C4-2B (cell line): ENCODE results near the gene NHLRC1.
A peak's percentile ranks its signal among the peaks of the same experiment; 100 is the strongest.

ENCODE experiments used
- H3K27ac ChIP-seq: fragments of 450-650 bp; 2 replicates; pipeline ENCODE4 v1.5.1; 2017
- CTCF ChIP-seq: fragments of 450-650 bp; conservative IDR thresholded peaks from 2 replicates; pipeline ENCODE4 v1.5.1; 2017; ENCODE audit warnings: mild to moderate bottlenecking
- ZFX ChIP-seq: fragments of 450-650 bp; IDR thresholded peaks from 2 replicates; pipeline ENCODE4 v1.6.1; 2017

NHLRC1 gene

GRCh38 chr6:18148304-18149025, 26.0 kb upstream of the NHLRC1 start:
- TF ChIP-seq CTCF = no peak
- no peak for TF ChIP-seq ZFX
- H3K27ac ChIP-seq = no peak overlapping the region

GRCh38 chr6:18147616-18148015, 25.1 kb upstream of the NHLRC1 start:
- H3K27ac ChIP-seq = no peak overlapping the region
- TF ChIP-seq ZFX = no peak
- TF ChIP-seq CTCF = no peak

- no peak overlapping the region for H3K27ac ChIP-seq
Observed at GRCh38 chr6:18147160-18147559, 24.7 kb upstream of the NHLRC1 start.

GRCh38 chr6:18142591-18142861, 20.0 kb upstream of the NHLRC1 start:
- TF ChIP-seq ZFX = no peak
- no peak for TF ChIP-seq CTCF
- H3K27ac ChIP-seq = peak overlapping the region; percentile 13; the same call in 1 of the 2 replicates

More at GRCh38 chr6:18147160-18147559, 24.7 kb upstream of the NHLRC1 start:
- TF ChIP-seq CTCF = no peak
- no peak for TF ChIP-seq ZFX

GRCh38 chr6:18141805-18142590, 19.5 kb upstream of the NHLRC1 start:
- peak overlapping the region; percentile 13; the same call in 1 of the 2 replicates for H3K27ac ChIP-seq
- TF ChIP-seq ZFX = no peak
- TF ChIP-seq CTCF = no peak

GRCh38 chr6:18139935-18140621, 17.6 kb upstream of the NHLRC1 start:
- TF ChIP-seq ZFX (no peak), CTCF (no peak)
- no peak overlapping the region for H3K27ac ChIP-seq

- TF ChIP-seq ZFX = no peak
- TF ChIP-seq CTCF = no peak; the same call in 1 of the 2 replicates
- no peak overlapping the region for H3K27ac ChIP-seq
Observed at GRCh38 chr6:18138906-18139305, 16.4 kb upstream of the NHLRC1 start.
